Neuron (in vitro differentiated cells): ENCODE results near the gene USP22.

ENCODE experiments used
- H2AFZ ChIP-seq: one replicate; pipeline ENCODE4 v1.6.1; 2013; ENCODE audit warnings: low read depth, mild to moderate bottlenecking, inconsistent platforms, low read length, moderate library complexity
- H3K27me3 ChIP-seq: one replicate; pipeline ENCODE4 v1.6.1; 2013; ENCODE audit warnings: low read length; ENCODE audit not compliant: insufficient read depth
- H3K36me3 ChIP-seq: one replicate; pipeline ENCODE4 v1.6.1; 2013; ENCODE audit warnings: low read length; ENCODE audit not compliant: insufficient read depth
- H3K4me1 ChIP-seq: one replicate; pipeline ENCODE4 v1.6.1; 2013; ENCODE audit warnings: low read length; ENCODE audit not compliant: insufficient read depth
- H3K4me3 ChIP-seq: 2 replicates; pipeline ENCODE4 v1.5.1; 2013; ENCODE audit warnings: mild to moderate bottlenecking, low read length, moderate library complexity
- H3K9me3 ChIP-seq: one replicate; pipeline ENCODE4 v1.6.1; 2013; ENCODE audit warnings: low read length

Gene USP22

DNA sequence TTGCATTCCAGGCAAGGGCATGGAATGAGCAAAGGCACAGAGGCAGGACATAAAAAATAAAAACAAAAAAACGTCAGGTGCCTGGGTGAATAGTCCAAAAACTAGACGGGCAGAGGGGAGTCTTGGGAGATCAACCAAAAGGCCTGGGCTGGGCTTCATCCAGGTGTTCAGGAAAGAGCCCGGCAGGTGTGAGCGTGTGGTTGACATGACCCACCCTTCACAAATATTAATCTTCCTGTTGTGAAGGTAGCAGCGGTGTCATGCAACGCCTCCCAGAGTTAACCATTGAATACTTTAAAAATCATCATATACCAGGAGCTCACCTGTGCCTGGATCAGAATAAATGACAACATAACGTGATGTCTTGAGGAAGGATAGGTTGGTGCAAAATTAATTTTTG is 90.6 kb downstream of the USP22 start:
- Histone ChIP-seq H3K27me3 (no peaks in the 10 kb centered on the region), H3K4me1 (no peaks in the 10 kb centered on the region), H3K36me3 (peaks cover 45% of the 10 kb centered on the region), H3K4me3 (no peak overlapping the region), H2AFZ (no peak overlapping the region), H3K9me3 (peaks cover 5% of the 10 kb centered on the region)
